Measurements from ENCODE around the gene GPC1. TPM values are rescaled to one million over a fixed set of nuclear protein-coding genes. Genes with fewer than 3 reads are reported as not detected.
A peak's percentile ranks its signal among the peaks of the same experiment; 100 is the strongest.

Gene GPC1
- total and polyA plus RNA-seq, 11 donors: 131 to 316 (median 193) TPM

- ATAC-seq (peak in 2 of 4 donors; percentile 2), DNase-seq (peak in 4 of 5 donors; percentile 10 to 52 (median 22))
- TF ChIP-seq POLR2A (IDR thresholded peaks at IDR 0.05): no peak
- TF ChIP-seq CTCF (IDR thresholded peaks at IDR 0.05): no peak
- 83 to 91% (median 84%) methylated on average over 19 to 22 of the region's 22 CpGs for whole genome bisulfite sequencing, 4 donors
- H3K27ac ChIP-seq: no peak overlapping the region
- peaks cover 0 to 9% (median 2%) of the 10 kb centered on the region in 12 donors for H3K9me3 ChIP-seq
- H3K4me3 ChIP-seq: no peak overlapping the region
- peaks cover 0 to 23% (median 6%) of the 10 kb centered on the region in 9 donors for H3K36me3 ChIP-seq
- H3K27me3 ChIP-seq: no peaks in the 10 kb centered on the region
- peaks cover 0 to 17% (median 7%) of the 10 kb centered on the region in 12 donors for H3K4me1 ChIP-seq
- intact Hi-C loops (cut with DNase I): no loop called here
Measured at GRCh38 chr2:240467659-240468302, 32.3 kb downstream of the GPC1 start.

GRCh38 chr2:240468303-240469238 is 33.1 kb downstream of the GPC1 start:
- intact Hi-C loops (cut with DNase I): no loop called here
- peaks cover 0 to 18% (median 6%) of the 10 kb centered on the region in 9 donors for H3K36me3 ChIP-seq
- ATAC-seq (peak in 3 of 4 donors; percentile 0 to 9 (median 5)), DNase-seq (peak; percentile 4 to 50 (median 23))
- H3K4me1 ChIP-seq: peaks cover 0 to 17% (median 7%) of the 10 kb centered on the region in 12 donors
- no peak overlapping the region for H3K27ac ChIP-seq
- H3K9me3 ChIP-seq: peaks cover 0 to 16% (median 7%) of the 10 kb centered on the region in 12 donors
- H3K27me3 ChIP-seq: no peaks in the 10 kb centered on the region
- WGBS, 4 donors: 63 to 78% (median 72%) methylated on average over 10 to 20 of the region's 20 CpGs
- TF ChIP-seq CTCF (IDR thresholded peaks at IDR 0.05) (no peak), POLR2A (IDR thresholded peaks at IDR 0.05) (no peak)
- H3K4me3 ChIP-seq: no peak overlapping the region

GRCh38 chr2:240469239-240469636 is 33.8 kb downstream of the GPC1 start:
- Histone ChIP-seq H3K27me3 (no peaks in the 10 kb centered on the region), H3K4me3 (no peak overlapping the region), H3K4me1 (peaks cover 0 to 17% (median 7%) of the 10 kb centered on the region in 12 donors), H3K27ac (no peak overlapping the region), H3K36me3 (peaks cover 0 to 14% (median 2%) of the 10 kb centered on the region in 9 donors), H3K9me3 (peaks cover 0 to 23% (median 12%) of the 10 kb centered on the region in 12 donors)
- ATAC-seq (peak in 3 of 4 donors; percentile 3 to 12 (median 10)), DNase-seq (peak in 4 of 5 donors; percentile 4 to 37 (median 14))
- 52 to 60% (median 55%) methylated on average over 4 to 10 of the region's 10 CpGs for WGBS, 4 donors
- TF ChIP-seq CTCF (IDR thresholded peaks at IDR 0.05) (no peak), POLR2A (IDR thresholded peaks at IDR 0.05) (no peak)
- intact Hi-C loops (cut with DNase I): no loop called here

- no peak for TF ChIP-seq POLR2A (IDR thresholded peaks at IDR 0.05)
- no peak for TF ChIP-seq CTCF (IDR thresholded peaks at IDR 0.05)
- H3K27ac ChIP-seq: no peak overlapping the region
- H3K27me3 ChIP-seq: no peaks in the 10 kb centered on the region
- H3K36me3 ChIP-seq: peaks cover 0 to 11% (median 0%) of the 10 kb centered on the region in 9 donors
- peak in 1 of 5 donors; percentile 37 for DNase-seq
- 90 to 98% (median 92%) methylated on average over 6 of the region's 6 CpGs for WGBS, 4 donors
- peaks cover 0 to 17% (median 7%) of the 10 kb centered on the region in 12 donors for H3K4me1 ChIP-seq
- H3K9me3 ChIP-seq: peaks cover 0 to 28% (median 14%) of the 10 kb centered on the region in 12 donors
- intact Hi-C loops (cut with DNase I): no loop called here
- ATAC-seq: peak in 1 of 4 donors; percentile 3
- no peak overlapping the region for H3K4me3 ChIP-seq
Measured at GRCh38 chr2:240469740-240470139, 34.3 kb downstream of the GPC1 start.

Measured in heart left ventricle (tissue), 16 donors.